ENCODE measurements around the gene ANKFN1.

ANKFN1 gene

GRCh38 chr17:56416682-56417351 is 263.5 kb downstream of the ANKFN1 start:
- no peak overlapping the region for H3K4me3 ChIP-seq (replicated peaks in 1 of 2; ENCODE audit: low read depth in 2 of 2, low read length in 2 of 2)
- DNase-seq (ENCODE audit: low read depth in 2 of 2): no peak
- TF ChIP-seq CTCF (IDR thresholded peaks at IDR 0.05; ENCODE audit: low read depth, low read length): no peak

- H3K4me3 ChIP-seq (replicated peaks in 1 of 2; ENCODE audit: low read depth in 2 of 2, low read length in 2 of 2): no peak overlapping the region
- no peak for TF ChIP-seq CTCF (IDR thresholded peaks at IDR 0.05; ENCODE audit: low read depth, low read length)
- no peak for DNase-seq (ENCODE audit: low read depth in 2 of 2)
Measured at GRCh38 chr17:56424005-56424404, 270.7 kb downstream of the ANKFN1 start.

GRCh38 chr17:56424543-56425044 is 271.3 kb downstream of the ANKFN1 start:
- TF ChIP-seq CTCF (IDR thresholded peaks at IDR 0.05; ENCODE audit: low read depth, low read length): no peak

GRCh38 chr17:56425483-56425882 is 272.2 kb downstream of the ANKFN1 start:
- no peak for TF ChIP-seq CTCF (IDR thresholded peaks at IDR 0.05; ENCODE audit: low read depth, low read length)
- DNase-seq (ENCODE audit: low read depth in 2 of 2): no peak
- H3K4me3 ChIP-seq (replicated peaks in 1 of 2; ENCODE audit: low read depth in 2 of 2, low read length in 2 of 2): no peak overlapping the region

More at GRCh38 chr17:56424543-56425044, 271.3 kb downstream of the ANKFN1 start:
- DNase-seq (ENCODE audit: low read depth in 2 of 2): no peak
- no peak overlapping the region for H3K4me3 ChIP-seq (replicated peaks in 1 of 2; ENCODE audit: low read depth in 2 of 2, low read length in 2 of 2)

- no peak for DNase-seq (ENCODE audit: low read depth in 2 of 2)
- no peak for TF ChIP-seq CTCF (IDR thresholded peaks at IDR 0.05; ENCODE audit: low read depth, low read length)
- H3K4me3 ChIP-seq (replicated peaks in 1 of 2; ENCODE audit: low read depth in 2 of 2, low read length in 2 of 2): no peak overlapping the region
Measured at GRCh38 chr17:56426901-56427300, 273.6 kb downstream of the ANKFN1 start.

- TF ChIP-seq CTCF (IDR thresholded peaks at IDR 0.05; ENCODE audit: low read depth, low read length): no peak
- H3K4me3 ChIP-seq (replicated peaks in 1 of 2; ENCODE audit: low read depth in 2 of 2, low read length in 2 of 2): no peak overlapping the region
- DNase-seq (ENCODE audit: low read depth in 2 of 2): no peak
Measured at GRCh38 chr17:56431736-56432135, 278.5 kb downstream of the ANKFN1 start.

GRCh38 chr17:56432443-56432842 is 279.2 kb downstream of the ANKFN1 start:
- H3K4me3 ChIP-seq (replicated peaks in 1 of 2; ENCODE audit: low read depth in 2 of 2, low read length in 2 of 2): no peak overlapping the region
- TF ChIP-seq CTCF (IDR thresholded peaks at IDR 0.05; ENCODE audit: low read depth, low read length): no peak
- no peak for DNase-seq (ENCODE audit: low read depth in 2 of 2)
